GM20000 (cell line): ENCODE data around the gene CTNNA2.

Experiments used
- DNase-seq: peaks from one replicate; pipeline ENCODE4 v3.0.0; 2012; ENCODE audit warnings: low spot score
- CTCF ChIP-seq: IDR thresholded peaks from 2 replicates; pipeline ENCODE4 v1.5.1; 2012; ENCODE audit warnings: mild to moderate bottlenecking, control low read depth; ENCODE audit errors: extremely low read depth, missing control alignments

CTNNA2 gene

DNA sequence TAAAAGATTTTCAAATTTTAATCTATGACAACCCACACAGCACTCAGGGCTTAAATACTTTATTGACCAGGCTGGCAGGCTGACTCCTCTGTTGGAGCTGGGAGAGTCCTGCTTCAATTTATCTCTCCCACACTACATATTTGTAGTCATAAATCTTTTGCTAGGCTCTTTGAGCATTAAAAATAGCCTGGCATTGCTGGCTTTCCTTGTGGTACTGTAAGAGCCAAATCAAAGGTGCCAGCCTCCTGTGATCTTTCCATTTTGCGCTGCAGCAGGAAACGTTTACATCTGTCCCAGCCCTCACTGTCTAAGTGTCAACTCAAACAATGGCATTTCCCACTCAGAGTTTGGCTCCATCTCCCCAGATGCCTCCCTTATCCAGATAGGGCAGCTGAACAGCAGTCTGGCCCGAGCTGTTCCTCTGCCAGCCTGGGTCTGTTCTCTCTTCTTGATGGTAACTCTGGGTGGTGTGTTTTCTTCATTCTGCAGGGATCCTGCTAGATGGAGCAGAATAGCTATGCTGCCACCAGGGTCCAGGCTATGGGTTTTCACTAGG lies 729.6 kb downstream of the CTNNA2 start:
- no peak for DNase-seq
- no peak for TF ChIP-seq CTCF

GRCh38 chr2:80244905-80245584 lies 732.2 kb downstream of the CTNNA2 start:
- DNase-seq, result no peak
- no peak for TF ChIP-seq CTCF

- TF ChIP-seq CTCF, result no peak
- no peak for DNase-seq
These were observed 733.7 kb downstream of the CTNNA2 start for GRCh38 chr2:80246534-80246933.

DNA sequence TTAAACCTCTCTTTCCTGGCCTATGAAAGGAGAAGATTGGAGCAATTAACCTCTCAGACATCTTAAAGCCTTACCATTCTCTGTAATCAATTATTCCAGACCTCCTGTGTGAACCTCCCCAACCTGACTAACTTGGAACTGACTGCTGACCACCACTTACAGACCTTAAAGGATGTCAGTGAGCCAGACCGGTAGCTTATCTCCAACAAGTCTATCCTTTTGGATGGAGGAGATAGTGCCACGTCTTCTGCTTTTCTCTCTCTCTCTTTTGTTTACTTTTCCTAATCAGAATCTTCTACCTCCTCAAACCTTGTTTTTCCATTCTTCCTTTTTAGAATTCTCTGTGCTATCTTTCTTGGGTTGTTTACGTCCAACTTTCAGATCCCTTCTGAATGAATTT lies 734.5 kb downstream of the CTNNA2 start:
- DNase-seq, result no peak
- TF ChIP-seq CTCF, result no peak

DNA sequence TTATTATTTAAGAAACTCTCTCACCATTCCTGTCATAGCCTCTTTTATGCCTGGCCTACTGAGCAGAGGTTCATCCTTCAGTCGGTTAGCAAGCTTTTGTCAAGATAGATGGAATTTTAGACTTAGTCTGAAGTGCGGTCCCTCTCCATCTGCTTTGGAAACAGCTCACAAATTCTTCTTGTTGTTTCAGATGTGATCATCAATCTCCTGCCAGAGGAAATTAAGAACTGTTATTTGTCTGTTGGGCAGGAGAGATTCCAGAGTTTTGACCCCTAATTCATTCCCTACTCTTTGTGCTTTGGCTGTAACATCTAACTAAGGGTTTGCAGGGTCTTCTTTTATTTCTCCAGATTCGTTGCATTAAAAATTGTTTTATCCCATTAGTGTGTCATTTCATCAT lies 735.3 kb downstream of the CTNNA2 start:
- TF ChIP-seq CTCF, result no peak
- DNase-seq, result no peak

DNA sequence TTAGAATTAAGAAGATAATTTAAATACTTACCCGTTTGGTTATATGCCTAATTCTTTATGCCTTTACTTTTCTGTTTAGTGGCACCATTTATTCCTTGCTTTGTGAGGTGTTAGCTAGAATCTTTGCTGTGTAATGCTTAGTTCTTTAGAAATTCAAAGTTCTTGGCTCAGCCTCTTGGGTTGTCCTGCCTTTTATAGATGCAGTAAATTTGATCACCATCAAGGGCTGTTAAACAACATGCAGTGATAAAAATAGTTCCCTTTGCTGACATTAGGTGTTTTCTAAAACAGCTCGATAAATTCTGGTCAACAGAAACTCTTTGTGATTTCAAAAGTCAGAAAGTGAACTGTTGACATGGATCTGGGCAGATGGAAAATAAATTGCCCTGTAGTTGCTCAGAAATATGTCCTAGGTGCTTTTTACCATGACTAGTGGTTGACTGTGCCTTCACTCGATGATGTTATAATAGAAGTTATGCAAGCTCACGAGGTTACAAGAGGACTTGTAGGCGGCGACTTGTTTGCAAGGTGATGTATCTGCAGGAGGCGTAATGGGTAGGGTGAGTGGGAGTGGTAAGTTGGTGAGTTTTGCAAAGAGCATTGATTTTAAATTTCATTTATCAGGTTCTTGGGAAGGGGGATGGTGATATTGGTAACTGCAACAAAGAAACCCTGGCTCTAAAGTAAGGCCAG lies 739.6 kb downstream of the CTNNA2 start:
- DNase-seq, result no peak
- TF ChIP-seq CTCF, result no peak
